HG03108 (cell line): ENCODE results near the gene MIDN.

Source experiments
- ATAC-seq: cut with Tn5 transposase; IDR thresholded peaks from one replicate; pipeline ENCODE4 v1.9.1; 2021; ENCODE audit warnings: moderate library complexity; ENCODE audit not compliant: unreplicated experiment

MIDN gene

GRCh38 chr19:1269065-1269477, 20.7 kb downstream of the MIDN start, which contains the start of gene CIRBP:
CIRBP (plus strand) TSS chr19:1269332; CDS start chr19:1270934, 1,602 bp downstream.
- peak; percentile 50 for ATAC-seq

DNA sequence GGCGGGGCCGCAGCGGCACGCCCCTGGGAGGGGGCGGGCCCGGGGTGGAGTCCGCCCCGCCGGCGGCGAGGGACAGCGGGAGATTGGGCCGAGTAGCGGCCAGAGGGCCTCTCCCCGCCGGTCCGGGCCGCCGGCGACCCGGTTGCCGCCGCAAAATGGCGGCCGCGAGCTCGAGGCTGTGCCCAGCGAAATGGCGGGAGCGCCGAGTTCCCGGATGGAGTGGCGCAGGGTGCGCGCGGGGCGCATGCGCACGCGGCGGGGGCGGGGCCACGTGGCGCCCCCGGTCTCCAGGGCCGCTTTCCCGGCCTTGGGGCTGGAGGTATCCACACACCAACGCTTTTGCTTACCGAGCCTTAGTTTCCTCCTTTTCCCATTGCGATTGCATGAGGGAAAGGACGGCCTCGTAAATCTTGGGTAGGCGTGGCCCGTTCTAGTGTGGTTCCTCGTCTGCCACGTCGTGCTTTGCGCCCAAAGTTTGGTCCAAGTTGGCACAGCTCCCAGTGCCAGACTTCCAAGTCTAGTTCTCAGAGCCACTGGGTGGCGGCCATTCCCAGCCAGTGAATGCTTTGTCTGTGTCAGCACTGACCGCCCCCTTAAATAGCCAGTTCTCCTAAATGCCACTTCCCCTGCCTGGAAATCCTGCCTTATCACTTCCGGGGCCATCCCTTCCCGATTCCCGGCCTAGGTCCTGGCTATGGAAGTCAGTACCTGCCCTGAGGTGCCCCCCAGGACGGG, 21.3 kb downstream of the MIDN start:
- ATAC-seq = peak; percentile 16

DNA sequence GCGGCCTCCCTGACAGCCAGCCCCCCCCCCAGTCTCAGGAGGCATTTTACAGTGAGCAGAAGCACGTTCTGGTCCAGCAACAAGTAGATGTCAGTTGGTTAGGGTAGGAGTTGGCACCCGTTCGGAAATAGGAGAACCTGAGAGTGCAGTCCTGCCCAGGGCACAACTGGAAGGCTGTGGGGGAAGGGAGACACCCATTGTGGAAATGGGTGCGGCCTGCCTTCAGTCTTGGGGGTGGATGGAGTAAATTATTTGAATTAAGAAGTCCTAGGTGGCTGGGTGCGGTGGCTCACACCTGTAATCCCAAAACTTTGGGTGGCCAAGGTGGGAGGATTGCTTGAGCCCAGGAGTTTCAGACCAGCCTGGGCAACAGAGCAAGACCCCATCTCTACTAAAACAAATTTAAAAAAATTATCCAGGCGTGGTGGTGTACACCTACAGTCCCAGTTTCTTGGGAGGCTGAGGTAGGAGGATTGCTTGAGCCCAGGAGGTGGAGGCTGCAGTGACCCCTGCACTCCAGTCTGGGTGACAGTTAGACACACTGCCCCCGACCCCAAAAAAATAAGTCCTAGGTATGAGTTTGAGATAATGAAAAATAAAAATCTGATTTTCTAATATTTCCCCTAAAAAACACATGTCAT, 21.9 kb downstream of the MIDN start:
- ATAC-seq = no peak

- no peak for ATAC-seq
These were observed 22.6 kb downstream of the MIDN start for GRCh38 chr19:1270854-1271527.

DNA sequence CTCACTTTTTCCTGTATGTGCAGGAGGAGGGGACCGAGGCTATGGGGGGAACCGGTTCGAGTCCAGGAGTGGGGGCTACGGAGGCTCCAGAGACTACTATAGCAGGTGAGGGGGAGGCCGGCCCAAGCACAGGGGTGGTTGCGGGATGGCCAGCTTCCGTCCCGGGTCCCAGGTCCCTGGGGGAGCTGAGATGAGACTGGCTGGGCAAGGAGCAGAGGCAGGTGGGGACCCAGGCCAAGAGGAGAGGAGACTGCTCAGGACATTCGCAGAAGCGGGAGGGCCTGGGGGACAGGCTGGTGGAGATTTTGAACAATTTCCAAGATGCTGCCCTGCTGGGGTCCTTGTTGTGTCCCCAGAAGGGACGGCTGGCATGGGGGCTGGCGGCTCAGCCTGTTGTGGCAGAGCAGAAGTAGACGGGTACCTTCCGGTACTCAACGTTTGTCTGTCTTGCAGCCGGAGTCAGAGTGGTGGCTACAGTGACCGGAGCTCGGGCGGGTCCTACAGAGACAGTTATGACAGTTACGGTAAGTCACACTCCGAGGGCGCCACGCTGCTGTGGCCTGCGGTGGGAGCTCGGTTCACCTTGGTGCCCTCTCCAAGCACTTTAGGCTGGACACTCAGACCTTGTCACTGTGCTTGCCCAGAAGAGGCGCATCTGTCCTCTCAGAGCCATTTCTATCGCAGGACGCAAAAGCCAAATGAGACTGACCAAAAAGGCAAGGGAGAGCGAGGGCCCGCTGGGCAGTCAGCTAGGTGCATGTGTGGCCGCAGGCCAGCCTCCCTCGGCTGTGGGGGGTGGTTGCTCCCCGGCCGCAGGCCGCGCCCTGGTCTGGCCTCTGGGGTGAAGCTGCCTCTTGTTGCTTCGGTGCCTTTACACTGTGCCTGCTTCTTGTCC, 23.4 kb downstream of the MIDN start:
- no peak for ATAC-seq

DNA sequence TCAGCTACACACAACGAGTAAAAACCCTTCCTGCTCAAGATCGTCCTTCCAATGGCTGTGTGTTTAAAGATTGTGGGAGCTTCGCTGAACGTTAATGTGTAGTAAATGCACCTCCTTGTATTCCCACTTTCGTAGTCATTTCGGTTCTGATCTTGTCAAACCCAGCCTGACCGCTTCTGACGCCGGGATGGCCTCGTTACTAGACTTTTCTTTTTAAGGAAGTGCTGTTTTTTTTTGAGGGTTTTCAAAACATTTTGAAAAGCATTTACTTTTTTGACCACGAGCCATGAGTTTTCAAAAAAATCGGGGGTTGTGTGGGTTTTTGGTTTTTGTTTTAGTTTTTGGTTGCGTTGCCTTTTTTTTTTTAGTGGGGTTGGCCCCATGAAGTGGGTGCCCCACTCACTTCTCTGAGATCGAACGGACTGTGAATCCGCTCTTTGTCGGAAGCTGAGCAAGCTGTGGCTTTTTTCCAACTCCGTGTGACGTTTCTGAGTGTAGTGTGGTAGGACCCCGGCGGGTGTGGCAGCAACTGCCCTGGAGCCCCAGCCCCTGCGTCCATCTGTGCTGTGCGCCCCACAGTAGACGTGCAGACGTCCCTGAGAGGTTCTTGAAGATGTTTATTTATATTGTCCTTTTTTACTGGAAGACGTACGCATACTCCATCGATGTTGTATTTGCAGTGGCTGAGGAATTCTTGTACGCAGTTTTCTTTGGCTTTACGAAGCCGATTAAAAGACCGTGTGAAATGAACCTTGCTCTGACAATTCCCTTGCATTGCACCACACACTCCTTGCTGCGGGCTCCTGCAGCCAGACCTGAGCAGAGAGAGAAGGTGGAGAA, 24.3 kb downstream of the MIDN start:
- no peak for ATAC-seq

GRCh38 chr19:1273263-1274041, 25.1 kb downstream of the MIDN start:
- no peak for ATAC-seq

DNA sequence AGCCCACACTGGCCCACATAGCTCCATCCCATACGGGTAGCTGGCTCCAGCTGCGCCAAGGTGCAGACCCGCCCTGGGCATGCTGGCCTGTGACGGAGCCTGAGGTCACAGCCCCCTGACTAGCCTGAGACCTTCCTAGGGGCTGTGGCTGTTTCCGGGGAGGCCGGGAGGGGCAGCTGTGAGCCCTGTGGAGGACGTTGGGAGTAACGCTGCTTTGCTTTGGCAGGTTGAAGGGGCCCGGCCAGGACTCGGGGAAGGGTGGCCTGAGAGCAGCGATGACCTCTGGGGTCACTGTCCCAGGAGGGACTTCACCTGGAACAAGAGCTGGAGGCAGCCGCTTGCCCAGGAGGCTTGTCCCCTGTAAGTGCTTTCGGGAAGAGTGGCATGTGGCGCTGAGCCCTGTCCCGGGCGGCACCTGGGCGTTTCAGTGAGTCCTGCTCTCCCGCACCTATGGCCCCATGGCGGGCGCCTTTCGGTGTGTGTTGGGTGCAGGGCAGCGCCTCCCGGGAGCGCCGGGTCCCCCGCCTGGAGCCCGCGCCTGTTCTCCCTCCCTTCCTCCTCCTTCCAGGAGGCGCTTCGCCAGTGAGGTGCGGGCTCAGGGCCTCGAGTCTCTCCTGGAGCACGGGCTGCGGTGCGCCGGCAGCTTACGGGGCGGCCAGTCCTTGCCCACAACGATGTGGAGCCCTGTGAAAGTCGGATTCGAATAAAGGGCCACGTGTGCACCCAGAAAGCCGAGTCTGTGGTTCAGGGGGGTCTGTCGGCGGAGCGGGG, 25.9 kb downstream of the MIDN start:
- ATAC-seq = no peak

- no peak for ATAC-seq
These were observed 26.5 kb downstream of the MIDN start for GRCh38 chr19:1274852-1275259.

GRCh38 chr19:1275260-1275975, 27.0 kb downstream of the MIDN start, which contains the start of gene FAM174C:
FAM174C (plus strand) TSS chr19:1275530; CDS start chr19:1275550, 20 bp downstream.
- peak; percentile 67 for ATAC-seq

GRCh38 chr19:1275976-1276627, 27.7 kb downstream of the MIDN start:
- no peak for ATAC-seq

DNA sequence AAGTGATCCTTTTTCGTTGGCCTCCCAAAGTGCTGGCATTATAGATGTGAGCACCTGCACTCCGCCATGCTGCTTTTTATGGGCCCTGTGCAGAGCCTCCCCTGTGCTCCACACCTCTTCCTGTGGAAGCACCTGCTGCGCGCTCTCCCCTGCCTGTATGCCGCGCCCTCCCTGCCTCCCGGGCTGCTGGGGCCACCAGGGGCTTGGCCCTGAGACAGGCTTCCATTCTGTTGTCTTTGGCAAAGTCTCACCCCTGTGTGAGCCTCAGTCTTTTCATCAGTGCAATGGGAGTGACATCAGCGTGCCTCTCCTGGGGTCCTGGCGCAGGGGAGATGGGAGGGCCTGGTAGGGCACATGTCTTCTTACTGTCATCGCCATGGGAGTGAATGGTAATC, 28.2 kb downstream of the MIDN start:
- ATAC-seq = no peak

GRCh38 chr19:1277061-1277460, 28.7 kb downstream of the MIDN start:
- no peak for ATAC-seq

DNA sequence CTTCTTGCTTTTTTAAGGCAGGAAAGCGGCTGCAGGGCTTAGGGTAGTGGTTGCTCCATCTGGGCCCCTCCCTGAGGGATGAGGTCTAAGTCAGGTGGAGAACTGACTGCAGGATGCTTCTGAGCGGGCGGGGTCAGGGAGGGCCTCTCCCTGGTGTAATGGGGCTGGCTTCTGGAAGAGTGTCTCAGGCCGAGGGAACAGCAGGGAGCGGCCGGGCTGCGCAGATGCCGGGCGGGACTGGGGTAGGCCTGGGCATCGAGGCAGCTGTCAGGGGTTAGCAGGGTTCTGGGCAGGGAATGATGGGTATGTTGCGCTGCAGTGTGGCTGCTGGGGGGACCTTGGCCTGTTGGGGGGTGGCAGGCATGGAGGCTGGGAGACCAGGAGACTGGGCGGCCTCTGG, 29.7 kb downstream of the MIDN start:
- no peak for ATAC-seq

GRCh38 chr19:1278713-1279660, 30.6 kb downstream of the MIDN start:
- no peak for ATAC-seq

- no peak for ATAC-seq
These were observed 31.5 kb downstream of the MIDN start for GRCh38 chr19:1279782-1280341.
